MCF 10A (cell line): Measurements from ENCODE around the gene DUSP18. TPM values are rescaled to one million over a fixed set of nuclear protein-coding genes. Genes with fewer than 3 reads are reported as not detected.

Experiments used
- BruUV-seq: library from RNA; stranded (reverse); fragments of 400-500 nt; replicated peaks from 2 replicates; lab custom pipeline; 2021; lab: Mats Ljungman, UMichigan
- CTCF ChIA-PET: fragments of 300-600 bp; sonication (Branson Sonifier 250); formaldehyde crosslinking; extraction: SDS; loops from one replicate; lab custom pipeline; 2021; ENCODE audit warnings: antibody characterized with exemption, inconsistent platforms; lab: Yijun Ruan, JAX
- POLR2A ChIA-PET: fragments of 300-600, 350-650 bp; sonication (Branson Sonifier 250); formaldehyde crosslinking; extraction: SDS; loops from one replicate; lab custom pipeline; 2020; ENCODE audit warnings: antibody characterized with exemption, inconsistent platforms; lab: Yijun Ruan, JAX
- DNase-seq: peaks from one replicate; pipeline ENCODE4 v3.0.0-alpha.2; 2018; ENCODE audit not compliant: unreplicated experiment
- H3K27ac Mint-ChIP-seq: one replicate; pipeline ENCODE4 v1.8.0; 2022; ENCODE audit warnings: mild to moderate bottlenecking, low read depth, mixed read lengths; ENCODE audit not compliant: unreplicated experiment
- H3K27me3 Mint-ChIP-seq: one replicate; pipeline ENCODE4 v1.8.0; 2022; ENCODE audit warnings: mixed read lengths; ENCODE audit not compliant: insufficient read depth, unreplicated experiment
- H3K36me3 Mint-ChIP-seq: one replicate; pipeline ENCODE4 v1.8.0; 2022; ENCODE audit warnings: mild to moderate bottlenecking, moderate library complexity, mixed read lengths; ENCODE audit not compliant: insufficient read depth, unreplicated experiment
- H3K4me1 Mint-ChIP-seq: one replicate; pipeline ENCODE4 v1.8.0; 2022; ENCODE audit warnings: mixed read lengths; ENCODE audit not compliant: insufficient read depth, unreplicated experiment
- H3K4me3 Mint-ChIP-seq: one replicate; pipeline ENCODE4 v1.8.0; 2022; ENCODE audit warnings: mild to moderate bottlenecking, moderate library complexity, mixed read lengths; ENCODE audit not compliant: unreplicated experiment
- H3K9me3 Mint-ChIP-seq: one replicate; pipeline ENCODE4 v1.8.0; 2022; ENCODE audit warnings: mixed read lengths; ENCODE audit not compliant: unreplicated experiment
- CTCF ChIP-seq: fragments of 200-600 bp; IDR thresholded peaks from one replicate; pipeline ENCODE4 v1.8.0; 2022; ENCODE audit warnings: antibody characterized with exemption, mild to moderate bottlenecking; ENCODE audit not compliant: unreplicated experiment
- intact Hi-C: fragments of 100-400 bp; cut with micrococcal nuclease; formaldehyde crosslinking; loops from 2 replicates; pipeline ENCODE4 v1.14.1; 2022
- total RNA-seq: library from RNA; stranded (reverse); gene quantifications from 2 replicates; pipeline ENCODE4 v1.2.3, GENCODE V29; 2022

DUSP18 gene
- total RNA-seq, 1 experiment from 2014 or later = 5.6 TPM

- no TSS peak for BruUV-seq
- intact Hi-C loops = no loop called here
- Mint-ChIP-seq H3K4me3 (no peak overlapping the region), H3K36me3 (no peaks in the 10 kb centered on the region), H3K27me3 (no peaks in the 10 kb centered on the region), H3K4me1 (peaks cover 6% of the 10 kb centered on the region), H3K27ac (no peak overlapping the region), H3K9me3 (no peaks in the 10 kb centered on the region)
- POLR2A ChIA-PET = interaction anchor here (0.8 kb wide), 1 partner anchor 236 kb away, joined by 3 read pairs; no protein-coding TSS in a partner anchor
- TF ChIP-seq CTCF = no peak
- CTCF ChIA-PET = no interaction called here
- DNase-seq = peak; percentile 21
Measured at GRCh38 chr22:30705710-30706651, 38.3 kb upstream of the DUSP18 start.

- Mint-ChIP-seq H3K27me3 (no peaks in the 10 kb centered on the region), H3K36me3 (no peaks in the 10 kb centered on the region), H3K4me3 (no peak overlapping the region), H3K27ac (no peak overlapping the region), H3K4me1 (peaks cover 6% of the 10 kb centered on the region), H3K9me3 (no peaks in the 10 kb centered on the region)
- DNase-seq = no peak
- BruUV-seq = no TSS peak
- intact Hi-C loops = no loop called here
- ChIA-PET POLR2A (no interaction called here), CTCF (no interaction called here)
- TF ChIP-seq CTCF = no peak
Measured at GRCh38 chr22:30704978-30705377, 37.3 kb upstream of the DUSP18 start.

DNA sequence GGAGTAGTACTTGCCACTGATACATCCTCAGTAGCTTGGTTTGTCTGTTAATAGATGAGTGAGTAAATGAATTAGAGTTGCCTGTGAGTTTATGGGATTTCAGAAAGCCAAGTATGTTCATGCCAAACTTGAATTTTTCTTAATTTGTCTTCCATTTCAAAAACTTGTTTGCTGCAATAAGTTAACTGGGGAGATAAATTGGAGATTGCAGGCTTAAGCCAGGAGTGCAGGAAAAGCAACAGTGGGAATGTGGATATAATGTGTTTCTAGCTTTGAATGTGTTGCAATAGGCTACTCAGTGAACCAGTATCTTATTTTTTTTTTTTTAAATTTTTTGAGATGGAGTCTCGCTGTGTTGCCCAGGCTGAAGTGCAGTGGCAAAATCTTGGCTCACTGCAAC is 35.2 kb upstream of the DUSP18 start:
- CTCF ChIA-PET = interaction anchor here (0.9 to 1.4 kb wide), 4 partner anchors 11 to 68 kb away, joined by 3 to 4 read pairs (median 3); no protein-coding TSS in a partner anchor
- H3K36me3 Mint-ChIP-seq = no peaks in the 10 kb centered on the region
- no TSS peak for BruUV-seq

More for the DNA sequence above, 35.2 kb upstream of the DUSP18 start:
- Mint-ChIP-seq H3K4me3 (no peak overlapping the region), H3K9me3 (no peaks in the 10 kb centered on the region), H3K27me3 (no peaks in the 10 kb centered on the region), H3K27ac (no peak overlapping the region), H3K4me1 (peaks cover 6% of the 10 kb centered on the region)
- TF ChIP-seq CTCF = no peak
- DNase-seq = no peak
- intact Hi-C loops = no loop called here
- POLR2A ChIA-PET = interaction anchor here (0.5 kb wide), 1 partner anchor 34 kb away, joined by 3 read pairs; no protein-coding TSS in a partner anchor
